ENCODE data around the gene TSPAN9.

DNA sequence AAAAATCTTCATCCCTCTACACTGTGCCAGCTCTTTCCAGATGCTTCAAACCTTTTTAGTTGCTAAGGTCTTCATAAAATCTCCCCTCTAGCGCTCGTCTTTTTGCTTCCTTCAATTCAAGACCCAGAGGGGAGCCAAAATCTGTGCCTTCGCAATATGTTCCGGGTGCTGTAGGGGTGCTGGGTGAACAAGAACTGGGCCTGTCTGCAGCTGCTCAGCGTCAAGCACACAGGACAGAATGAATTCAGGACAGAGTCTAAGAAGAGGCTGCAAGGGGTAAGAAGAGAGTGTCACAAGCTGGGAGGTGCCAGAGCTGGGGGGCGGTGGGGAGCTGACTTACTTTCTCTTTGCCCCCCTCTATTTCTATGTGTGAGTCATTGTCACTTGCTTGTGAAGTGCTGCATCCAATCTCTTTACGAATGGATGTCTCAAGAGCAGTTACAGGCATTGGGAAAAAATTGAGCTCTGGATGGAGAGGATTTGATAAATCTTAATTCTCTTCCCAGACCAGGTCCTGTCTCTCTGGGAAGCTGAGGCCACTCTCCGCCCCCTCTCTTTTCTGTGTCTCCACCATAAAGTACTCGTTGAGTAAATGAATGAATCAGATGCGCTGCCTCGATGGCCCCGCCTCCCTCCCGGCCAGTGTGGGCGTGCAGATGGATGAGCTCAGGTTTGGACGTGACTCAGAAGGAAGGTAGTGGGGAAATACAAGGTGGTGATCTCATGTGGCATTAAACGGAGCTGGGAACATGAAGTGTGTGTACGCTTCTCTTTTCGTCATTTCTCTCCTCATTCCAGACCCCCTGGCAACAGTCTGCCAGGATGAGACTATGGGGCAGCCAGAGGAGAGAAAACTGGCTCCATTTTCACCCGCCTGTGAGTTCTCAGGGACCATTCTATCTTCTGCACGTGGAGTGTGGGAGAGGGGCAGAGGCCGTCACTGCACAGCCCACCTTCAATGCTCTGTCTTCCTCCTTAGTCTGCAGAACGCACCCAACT lies 91.3 kb downstream of the TSPAN9 start:
- no peak for TF ChIP-seq SIN3A (IDR thresholded peaks at IDR 0.05; ENCODE audit: borderline replicate concordance, insufficient read depth, low read depth, low read length)
- no peak for TF ChIP-seq CTCF (IDR thresholded peaks at IDR 0.05)
- no peak for TF ChIP-seq TCF7L2 (IDR thresholded peaks at IDR 0.05; ENCODE audit: low read depth, low read length)
- TF ChIP-seq REST (IDR thresholded peaks at IDR 0.05; ENCODE audit: insufficient read depth in 1 of 2, low read depth in 2 of 2, low read length in 1 of 2): no peak
- no peak for TF ChIP-seq POLR2AphosphoS5 (IDR thresholded peaks at IDR 0.05; ENCODE audit: low read depth, low read length)
